Neuronal stem cell (in vitro differentiated cells): ENCODE data around the gene ARMC5. TPM values are rescaled to one million over a fixed set of nuclear protein-coding genes. Genes with fewer than 3 reads are reported as not detected.

Source experiments
- DNase-seq: peaks from one replicate; pipeline ENCODE4 v3.0.0-alpha.2; 2013; ENCODE audit warnings: low spot score
- H2AFZ ChIP-seq: one replicate; pipeline ENCODE4 v1.6.1; 2013; ENCODE audit warnings: mild to moderate bottlenecking, low read length, inconsistent platforms
- H2AK5ac ChIP-seq: 2 replicates; pipeline ENCODE4 v1.6.1; 2013; ENCODE audit warnings: low read depth, mild to moderate bottlenecking, inconsistent platforms, low read length, moderate library complexity, mixed read lengths
- H2BK120ac ChIP-seq: 2 replicates; pipeline ENCODE4 v1.6.1; 2013; ENCODE audit warnings: low read depth, mild to moderate bottlenecking, inconsistent platforms, low read length, moderate library complexity, mixed read lengths
- H2BK12ac ChIP-seq: one replicate; pipeline ENCODE4 v1.6.1; 2013; ENCODE audit warnings: low read length, inconsistent platforms
- H2BK15ac ChIP-seq: 2 replicates; pipeline ENCODE4 v1.6.1; 2013; ENCODE audit warnings: mild to moderate bottlenecking, low read length, inconsistent platforms, mixed read lengths
- H2BK5ac ChIP-seq: one replicate; pipeline ENCODE4 v1.6.1; 2013; ENCODE audit warnings: inconsistent platforms, mild to moderate bottlenecking, low read length, moderate library complexity
- H3K14ac ChIP-seq: one replicate; pipeline ENCODE4 v1.6.1; 2013; ENCODE audit warnings: low read length, inconsistent platforms
- H3K18ac ChIP-seq: 2 replicates; pipeline ENCODE4 v1.6.1; 2013; ENCODE audit warnings: low read length, inconsistent platforms
- H3K23ac ChIP-seq: 2 replicates; pipeline ENCODE4 v1.6.1; 2013; ENCODE audit warnings: low read depth, mild to moderate bottlenecking, mixed read lengths, low read length, inconsistent platforms; ENCODE audit not compliant: poor library complexity
- H3K27ac ChIP-seq: replicated peaks from 3 replicates; pipeline ENCODE4 v1.5.1; 2013; ENCODE audit warnings: low read length, inconsistent platforms
- H3K27me3 ChIP-seq, 3 experiments: 2 replicates each; pipeline ENCODE4 v1.6.1; 2013; ENCODE audit warnings: low read length in 3 of 3, mild to moderate bottlenecking in 2 of 3, inconsistent platforms in 1 of 3, low read depth in 1 of 3, mixed read lengths in 1 of 3, moderate library complexity in 1 of 3; ENCODE audit not compliant: control insufficient read depth in 3 of 3, insufficient read depth in 3 of 3
- H3K36me3 ChIP-seq, 2 donors: replicated peaks in 1 of 2; 2 replicates each; pipeline ENCODE4 v1.6.1; 2013; ENCODE audit warnings: low read length in 2 of 2; ENCODE audit not compliant: control insufficient read depth in 2 of 2, insufficient read depth in 2 of 2
- H3K4ac ChIP-seq: 2 replicates; pipeline ENCODE4 v1.6.1; 2013; ENCODE audit warnings: inconsistent platforms, mild to moderate bottlenecking, low read length, moderate library complexity
- H3K4me1 ChIP-seq, 2 donors: 1 replicate in 1 of 2; 2 replicates in 1 of 2; pipeline ENCODE4 v1.6.1; 2013; ENCODE audit warnings: low read length in 2 of 2, low read depth in 1 of 2; ENCODE audit not compliant: control insufficient read depth in 2 of 2, insufficient read depth in 1 of 2
- H3K4me2 ChIP-seq: one replicate; pipeline ENCODE4 v1.6.1; 2013; ENCODE audit warnings: mild to moderate bottlenecking, low read length, inconsistent platforms; ENCODE audit not compliant: insufficient read depth, poor library complexity, severe bottlenecking
- H3K4me3 ChIP-seq, 2 donors: 2 replicates each; pipeline ENCODE4 v1.5.1; 2013; ENCODE audit warnings: low read length in 2 of 2, mild to moderate bottlenecking in 2 of 2, inconsistent platforms in 1 of 2, moderate library complexity in 1 of 2
- H3K79me1 ChIP-seq: one replicate; pipeline ENCODE4 v1.6.1; 2013; ENCODE audit warnings: low read depth, mild to moderate bottlenecking, inconsistent platforms, low read length, moderate library complexity
- H3K9ac ChIP-seq: one replicate; pipeline ENCODE4 v1.6.1; 2013; ENCODE audit warnings: mild to moderate bottlenecking, low read depth, low read length, inconsistent platforms; ENCODE audit not compliant: poor library complexity
- H3K9me3 ChIP-seq, 2 donors: replicated peaks in 1 of 2; 2 replicates each; pipeline versions ENCODE3 to v1.6.1; 2013; ENCODE audit warnings: low read length in 2 of 2, mild to moderate bottlenecking in 2 of 2, inconsistent platforms in 1 of 2, low read depth in 1 of 2, mixed read lengths in 1 of 2, moderate library complexity in 1 of 2; ENCODE audit not compliant: control insufficient read depth in 2 of 2, insufficient read depth in 1 of 2
- H4K8ac ChIP-seq: one replicate; pipeline ENCODE4 v1.6.1; 2013; ENCODE audit warnings: low read depth, mild to moderate bottlenecking, inconsistent platforms, low read length, moderate library complexity
- H4K91ac ChIP-seq: one replicate; pipeline ENCODE4 v1.6.1; 2013; ENCODE audit warnings: low read length, low read depth, mild to moderate bottlenecking, inconsistent platforms; ENCODE audit not compliant: poor library complexity
- WGBS, 2 donors: extraction: QIAGEN DNeasy Blood & Tissue Kit; methylation state at CpG; one replicate each; pipeline ENCODE4 v1.1.7; 2013; ENCODE audit warnings: missing lambda C conversion rate in 2 of 2, mixed read lengths in 1 of 2; ENCODE audit not compliant: insufficient read length in 2 of 2, insufficient replicate concordance in 1 of 2; ENCODE audit errors: extremely low coverage in 2 of 2; 5-methylcytosine and 5-hydroxymethylcytosine counted together
- polyA plus RNA-seq, 2 experiments: library from polyadenylated mRNA; stranded (reverse); fragments of 200-250 nt; gene quantifications; one replicate each; pipeline ENCODE4 v1.2.3, GENCODE V29; 2013

Gene ARMC5
- 6.0 TPM for polyA plus RNA-seq (2013, experiment 1 of 2)
- 5.6 TPM for polyA plus RNA-seq (2013, experiment 2 of 2)

GRCh38 chr16:31458844-31459686 is at the start of gene ARMC5:
Gene ARMC5, plus strand, starts transcription at chr16:31459501. Its CDS starts 24 bp downstream, at chr16:31459525.
- peak within 1 kb of the TSS; percentile 85 for H3K4me2 ChIP-seq
- peak; percentile 97 for DNase-seq
- peak within 1 kb of the TSS; percentile 93 for H3K27ac ChIP-seq
- H3K4me3 ChIP-seq: peak within 1 kb of the TSS; percentile 79 to 90
- no peak within 1 kb of the TSS for H2BK120ac ChIP-seq
- H3K4ac ChIP-seq: no peak within 1 kb of the TSS
- H3K79me1 ChIP-seq: peaks cover 14% of the 10 kb centered on the region
- peak within 1 kb of the TSS; percentile 99 for H3K23ac ChIP-seq
- peak within 1 kb of the TSS; percentile 93 for H2AFZ ChIP-seq
- H3K14ac ChIP-seq: peak within 1 kb of the TSS; percentile 98
- H4K8ac ChIP-seq: peak within 1 kb of the TSS; percentile 7
- H3K27me3 ChIP-seq: no peaks in the 10 kb centered on the region
- peaks cover 11 to 50% of the 10 kb centered on the region in 2 donors for H3K36me3 ChIP-seq
- H4K91ac ChIP-seq: peak within 1 kb of the TSS; percentile 94
- peak within 1 kb of the TSS; percentile 95 for H2BK12ac ChIP-seq
- peaks cover 9 to 13% of the 10 kb centered on the region in 2 donors for H3K4me1 ChIP-seq
- H3K18ac ChIP-seq: peak within 1 kb of the TSS; percentile 100
- peak within 1 kb of the TSS; percentile 100 for H2BK5ac ChIP-seq
- peak within 1 kb of the TSS; percentile 99 for H3K9ac ChIP-seq
- H2AK5ac ChIP-seq: peak within 1 kb of the TSS; percentile 82
- WGBS, 2 donors: no CpG with 5 or more reads among the region's 91 CpGs
- H2BK15ac ChIP-seq: peak within 1 kb of the TSS; percentile 78
- H3K9me3 ChIP-seq: no peaks in the 10 kb centered on the region

- H2BK120ac ChIP-seq: no peak overlapping the region
- peak overlapping the region; percentile 22 for H2BK12ac ChIP-seq
- no peak overlapping the region for H3K4me2 ChIP-seq
- no peak overlapping the region for H2BK5ac ChIP-seq
- no peak overlapping the region for H3K27ac ChIP-seq
- H4K91ac ChIP-seq: no peak overlapping the region
- DNase-seq: no peak
- H3K4me1 ChIP-seq: peaks cover 1 to 4% of the 10 kb centered on the region in 2 donors
- H3K18ac ChIP-seq: peak overlapping the region; percentile 28
- H3K4me3 ChIP-seq: no peak overlapping the region
- no peak overlapping the region for H4K8ac ChIP-seq
- peak overlapping the region; percentile 65 for H3K23ac ChIP-seq
- no CpG with 5 or more reads among the region's 9 CpGs for WGBS, 2 donors
- no peak overlapping the region for H3K9ac ChIP-seq
- peaks cover 0 to 17% (median 0%) of the 10 kb centered on the region in 3 experiments for H3K27me3 ChIP-seq
- H2AK5ac ChIP-seq: no peak overlapping the region
- no peak overlapping the region for H3K4ac ChIP-seq
- H3K36me3 ChIP-seq: no peaks in the 10 kb centered on the region
- no peak overlapping the region for H2BK15ac ChIP-seq
- H2AFZ ChIP-seq: no peak overlapping the region
- H3K14ac ChIP-seq: peak overlapping the region; percentile 71
- H3K9me3 ChIP-seq: no peaks in the 10 kb centered on the region
- no peaks in the 10 kb centered on the region for H3K79me1 ChIP-seq
These were observed 49.2 kb upstream of the ARMC5 start for GRCh38 chr16:31410082-31410481.

GRCh38 chr16:31411024-31411844 is 48.1 kb upstream of the ARMC5 start:
- Histone ChIP-seq H2BK5ac (no peak overlapping the region), H4K91ac (no peak overlapping the region), H2BK15ac (no peak overlapping the region), H2BK12ac (no peak overlapping the region), H3K27me3 (peaks cover 0 to 17% (median 0%) of the 10 kb centered on the region in 3 experiments), H3K4ac (no peak overlapping the region), H3K18ac (peak overlapping the region; percentile 51), H4K8ac (no peak overlapping the region), H3K9me3 (no peaks in the 10 kb centered on the region), H2AFZ (peak overlapping the region; percentile 59), H3K36me3 (no peaks in the 10 kb centered on the region), H3K4me1 (peaks cover 1 to 4% of the 10 kb centered on the region in 2 donors), H3K23ac (no peak overlapping the region), H3K79me1 (no peaks in the 10 kb centered on the region), H3K9ac (peak overlapping the region; percentile 10), H3K27ac (no peak overlapping the region), H3K14ac (peak overlapping the region; percentile 9), H3K4me2 (no peak overlapping the region), H3K4me3 (no peak overlapping the region), H2BK120ac (no peak overlapping the region), H2AK5ac (no peak overlapping the region)
- WGBS, 2 donors: no CpG with 5 or more reads among the region's 22 CpGs
- DNase-seq: no peak
